ENCODE results near the gene RAB38.

RAB38 gene

GRCh38 chr11:88212300-88212699, 37.1 kb upstream of the RAB38 start:
- POLR2A ChIA-PET = no interaction called here
- H3K27ac ChIP-seq (ENCODE audit: extremely low read depth, low read depth, low read length) = no peak overlapping the region
- TF ChIP-seq ZNF571 (tag by site-specific recombination; IDR thresholded peaks at IDR 0.05) (no peak), ZNF214 (tag by site-specific recombination; IDR thresholded peaks at IDR 0.05; ENCODE audit: borderline replicate concordance) (no peak), ZNF140 (tag by site-specific recombination; IDR thresholded peaks at IDR 0.05) (no peak), ZNF311 (tag by site-specific recombination; IDR thresholded peaks at IDR 0.05; ENCODE audit: borderline replicate concordance) (no peak)
- no peak overlapping the region for H3K4me3 ChIP-seq (ENCODE audit: low read depth, low read length)
- no peaks in the 10 kb centered on the region for H3K9me3 ChIP-seq (ENCODE audit: control insufficient read depth, insufficient read depth, low read depth, low read length)
- no peaks in the 10 kb centered on the region for H3K36me3 ChIP-seq (ENCODE audit: control insufficient read depth in 2 of 2, insufficient read depth in 1 of 2, low read length in 2 of 2)
- no peaks in the 10 kb centered on the region for H3K4me1 ChIP-seq (ENCODE audit: control insufficient read depth, insufficient read depth, low read length)
- CTCF ChIA-PET = no interaction called here

DNA sequence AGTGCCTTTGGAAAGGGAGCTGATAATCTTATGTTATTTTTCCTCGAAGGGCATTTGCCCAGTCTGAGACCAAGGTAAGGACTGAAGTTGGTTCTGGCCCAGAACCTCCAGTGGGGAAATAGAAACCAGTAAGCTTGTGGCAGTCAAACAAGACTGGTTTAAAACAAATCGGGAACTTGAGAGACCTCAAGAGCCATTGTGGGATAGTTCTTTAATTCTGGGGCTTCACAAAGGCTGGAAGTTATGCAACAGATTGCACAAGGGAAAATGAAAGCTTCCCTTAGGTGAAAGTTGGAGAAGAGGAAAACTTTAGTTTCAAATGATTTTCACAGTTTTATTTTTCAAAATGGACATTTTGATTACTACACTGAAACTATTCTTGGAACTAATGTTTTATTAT, 33.5 kb upstream of the RAB38 start:
- Histone ChIP-seq H3K27ac (ENCODE audit: extremely low read depth, low read depth, low read length) (no peak overlapping the region), H3K4me3 (ENCODE audit: low read depth, low read length) (no peak overlapping the region), H3K9me3 (ENCODE audit: control insufficient read depth, insufficient read depth, low read depth, low read length) (no peaks in the 10 kb centered on the region), H3K4me1 (ENCODE audit: control insufficient read depth, insufficient read depth, low read length) (no peaks in the 10 kb centered on the region), H3K36me3 (ENCODE audit: control insufficient read depth in 2 of 2, insufficient read depth in 1 of 2, low read length in 2 of 2) (no peaks in the 10 kb centered on the region)
- POLR2A ChIA-PET = no interaction called here
- CTCF ChIA-PET = no interaction called here
- TF ChIP-seq ZNF549 (tag by site-specific recombination; IDR thresholded peaks at IDR 0.05) = no peak
- TF ChIP-seq ZBTB21 (tag by site-specific recombination; IDR thresholded peaks at IDR 0.05) = no peak
- no peak for TF ChIP-seq KLF7 (tag by site-specific recombination; IDR thresholded peaks at IDR 0.05; ENCODE audit: borderline replicate concordance)

- Histone ChIP-seq H3K4me3 (ENCODE audit: low read depth, low read length) (no peak overlapping the region), H3K4me1 (ENCODE audit: control insufficient read depth, insufficient read depth, low read length) (no peaks in the 10 kb centered on the region), H3K27ac (ENCODE audit: extremely low read depth, low read depth, low read length) (no peak overlapping the region), H3K9me3 (ENCODE audit: control insufficient read depth, insufficient read depth, low read depth, low read length) (no peaks in the 10 kb centered on the region), H3K36me3 (ENCODE audit: control insufficient read depth in 2 of 2, insufficient read depth in 1 of 2, low read length in 2 of 2) (no peaks in the 10 kb centered on the region)
- POLR2A ChIA-PET = no interaction called here
- TF ChIP-seq, protein P1, sequence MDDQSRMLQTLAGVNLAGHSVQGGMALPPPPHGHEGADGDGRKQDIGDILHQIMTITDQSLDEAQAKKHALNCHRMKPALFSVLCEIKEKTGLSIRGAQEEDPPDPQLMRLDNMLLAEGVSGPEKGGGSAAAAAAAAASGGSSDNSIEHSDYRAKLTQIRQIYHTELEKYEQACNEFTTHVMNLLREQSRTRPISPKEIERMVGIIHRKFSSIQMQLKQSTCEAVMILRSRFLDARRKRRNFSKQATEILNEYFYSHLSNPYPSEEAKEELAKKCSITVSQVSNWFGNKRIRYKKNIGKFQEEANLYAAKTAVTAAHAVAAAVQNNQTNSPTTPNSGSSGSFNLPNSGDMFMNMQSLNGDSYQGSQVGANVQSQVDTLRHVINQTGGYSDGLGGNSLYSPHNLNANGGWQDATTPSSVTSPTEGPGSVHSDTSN (CRISPR knock-in tag; IDR thresholded peaks at IDR 0.05) = no peak
- TF ChIP-seq ZBTB48 (tag by site-specific recombination; IDR thresholded peaks at IDR 0.05) (no peak), ZSCAN5A (tag by site-specific recombination; IDR thresholded peaks at IDR 0.05) (no peak)
- CTCF ChIA-PET = interaction anchor here (0.7 kb wide), 1 partner anchor 485 kb away, joined by 5 read pairs; no protein-coding TSS in a partner anchor
Observed at GRCh38 chr11:88206751-88207150, 31.5 kb upstream of the RAB38 start.

- CTCF ChIA-PET = no interaction called here
- Histone ChIP-seq H3K27ac (ENCODE audit: extremely low read depth, low read depth, low read length) (no peak overlapping the region), H3K4me1 (ENCODE audit: control insufficient read depth, insufficient read depth, low read length) (no peaks in the 10 kb centered on the region), H3K4me3 (ENCODE audit: low read depth, low read length) (no peak overlapping the region), H3K9me3 (ENCODE audit: control insufficient read depth, insufficient read depth, low read depth, low read length) (no peaks in the 10 kb centered on the region), H3K36me3 (ENCODE audit: control insufficient read depth in 2 of 2, insufficient read depth in 1 of 2, low read length in 2 of 2) (no peaks in the 10 kb centered on the region)
- POLR2A ChIA-PET = no interaction called here
- TF ChIP-seq CTCF (tag by site-specific recombination; IDR thresholded peaks at IDR 0.05) (no peak), KLF16 (tag by site-specific recombination; IDR thresholded peaks at IDR 0.05) (no peak), ZNF211 (tag by site-specific recombination; IDR thresholded peaks at IDR 0.05; ENCODE audit: low read depth) (no peak), ZNF10 (tag by site-specific recombination; IDR thresholded peaks at IDR 0.05) (no peak), ZSCAN23 (tag by site-specific recombination; IDR thresholded peaks at IDR 0.05) (no peak), ZNF585B (tag by site-specific recombination; IDR thresholded peaks at IDR 0.05) (no peak), ZNF174 (tag by site-specific recombination; IDR thresholded peaks at IDR 0.05) (no peak), SP2 (tag by site-specific recombination; IDR thresholded peaks at IDR 0.05) (no peak), ELK4 (IDR thresholded peaks at IDR 0.05; ENCODE audit: borderline replicate concordance, low read depth, low read length) (no peak), ZFP69B (tag by site-specific recombination; IDR thresholded peaks at IDR 0.05) (no peak), ZNF2 (tag by site-specific recombination; IDR thresholded peaks at IDR 0.05) (no peak), ZNF600 (tag by site-specific recombination; IDR thresholded peaks at IDR 0.05) (no peak), SCRT1 (tag by site-specific recombination; IDR thresholded peaks at IDR 0.05; ENCODE audit: borderline replicate concordance) (no peak)
- TF ChIP-seq, protein P2, sequence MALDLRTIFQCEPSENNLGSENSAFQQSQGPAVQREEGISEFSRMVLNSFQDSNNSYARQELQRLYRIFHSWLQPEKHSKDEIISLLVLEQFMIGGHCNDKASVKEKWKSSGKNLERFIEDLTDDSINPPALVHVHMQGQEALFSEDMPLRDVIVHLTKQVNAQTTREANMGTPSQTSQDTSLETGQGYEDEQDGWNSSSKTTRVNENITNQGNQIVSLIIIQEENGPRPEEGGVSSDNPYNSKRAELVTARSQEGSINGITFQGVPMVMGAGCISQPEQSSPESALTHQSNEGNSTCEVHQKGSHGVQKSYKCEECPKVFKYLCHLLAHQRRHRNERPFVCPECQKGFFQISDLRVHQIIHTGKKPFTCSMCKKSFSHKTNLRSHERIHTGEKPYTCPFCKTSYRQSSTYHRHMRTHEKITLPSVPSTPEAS (tag by site-specific recombination; IDR thresholded peaks at IDR 0.05) = no peak
Observed at GRCh38 chr11:88204353-88204752, 29.1 kb upstream of the RAB38 start.

Data from HEK293 (cell line).